ENCODE data around the gene LORICRIN. TPM values are rescaled to one million over a fixed set of nuclear protein-coding genes. Genes with fewer than 3 reads are reported as not detected.

Gene LORICRIN
- total RNA-seq, 4 donors from 2014 or later, result not detected

DNA sequence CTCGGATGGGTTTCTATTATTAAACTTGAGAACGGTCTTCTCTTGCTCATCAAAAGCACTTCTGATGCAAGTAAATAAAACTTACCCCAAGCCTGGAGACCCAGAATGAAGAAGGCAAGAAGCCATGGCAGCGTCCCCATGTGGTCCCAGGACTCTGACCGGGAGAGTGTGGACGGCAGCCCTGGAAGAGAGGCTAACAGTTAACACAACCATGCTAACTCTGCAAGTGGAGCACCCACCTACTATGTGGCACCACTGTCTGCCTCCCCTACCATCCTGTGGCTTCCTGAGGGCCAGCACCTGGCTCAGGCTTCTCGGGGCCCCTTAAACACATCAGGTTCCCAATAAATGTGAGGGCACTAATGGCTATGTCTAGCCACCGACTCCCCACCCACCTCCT is 51.0 kb downstream of the LORICRIN start:
- WGBS, result 68% methylated on average over 7 of the region's 7 CpGs
- Histone ChIP-seq H3K4me1 (no peaks in the 10 kb centered on the region), H3K9me3 (peaks cover 0 to 3% (median 0%) of the 10 kb centered on the region in 4 donors), H3K36me3 (no peaks in the 10 kb centered on the region), H3K27ac (replicated peaks in 1 of 4) (no peak overlapping the region), H3K4me3 (no peak overlapping the region), H3K27me3 (peaks cover 0 to 29% (median 0%) of the 10 kb centered on the region in 4 donors)
- DNase-seq (ENCODE audit: extremely low spot score), result peak; percentile 78
- intact Hi-C loops (cut with DNase I), result no loop called here
- TF ChIP-seq EP300 (IDR thresholded peaks at IDR 0.05), result no peak
- no peak for TF ChIP-seq POLR2A (IDR thresholded peaks at IDR 0.05; ENCODE audit: low read depth)
- no peak for TF ChIP-seq POLR2AphosphoS5 (IDR thresholded peaks at IDR 0.05)
- TF ChIP-seq CTCF (IDR thresholded peaks at IDR 0.05), result no peak

Other genes starting within 250 kb of the LORICRIN start
- not detected for gene SPRR1B, start 228.5 kb upstream of the LORICRIN start, total RNA-seq
- gene SPRR2D, start 218.6 kb upstream of the LORICRIN start, total RNA-seq, result 1 to 10 TPM in 1 of 4 donors, under 1 TPM in 1, not detected in 2; 0.57 to 1.7 TPM
- 1 to 10 TPM in 1 of 4 donors, not detected in 3; 2.5 TPM for gene SPRR2A, start 202.2 kb upstream of the LORICRIN start, total RNA-seq
- not detected for gene SPRR2B, start 188.1 kb upstream of the LORICRIN start, total RNA-seq
- not detected for gene SPRR2E, start 165.2 kb upstream of the LORICRIN start, total RNA-seq
- not detected for gene SPRR2F, start 146.2 kb upstream of the LORICRIN start, total RNA-seq
- gene SPRR2G, start 108.8 kb upstream of the LORICRIN start, total RNA-seq, result not detected
- not detected for gene LELP1, start 56.3 kb upstream of the LORICRIN start, total RNA-seq
- gene PRR9, start 42.1 kb upstream of the LORICRIN start, total RNA-seq, result 1 to 10 TPM in 1 of 4 donors, not detected in 3; 1.2 TPM
- gene PGLYRP3, start 53.3 kb downstream of the LORICRIN start, total RNA-seq, result not detected
- not detected for gene PGLYRP4, start 89.2 kb downstream of the LORICRIN start, total RNA-seq
- 100 to 1,000 TPM in 2 of 4 donors, 10 to 100 TPM in 2; 61.2 to 845 (median 119) TPM for gene S100A9, start 98.2 kb downstream of the LORICRIN start, total RNA-seq
- 10 to 100 TPM in 1 of 4 donors, not detected in 3; 33.1 TPM for gene S100A12, start 115.9 kb downstream of the LORICRIN start, total RNA-seq
- 100 to 1,000 TPM in 1 of 4 donors, 10 to 100 TPM in 2, 1 to 10 TPM in 1; 9.9 to 155 (median 12.0) TPM for gene S100A8, start 131.4 kb downstream of the LORICRIN start, total RNA-seq
- gene S100A7A, start 156.8 kb downstream of the LORICRIN start, total RNA-seq, result not detected
- gene S100A7, start 201.0 kb downstream of the LORICRIN start, total RNA-seq, result not detected